Measurements from ENCODE around the gene THSD4. TPM values are rescaled to one million over a fixed set of nuclear protein-coding genes. Genes with fewer than 3 reads are reported as not detected.
"Not testable (repeated sequence)": the region's sequence is repeated elsewhere in the genome, so short reads cannot be mapped to it uniquely, and the experiment has no call there.

The THSD4 gene
- polyA plus RNA-seq, 1 donor from 2014 or later, result 0.46 TPM

- Histone ChIP-seq H3K9me3 (ENCODE audit: low read length) (no peaks in the 10 kb centered on the region), H3K27me3 (ENCODE audit: insufficient read depth, low read depth, low read length) (no peaks in the 10 kb centered on the region), H3K9me2 (ENCODE audit: insufficient read depth, low read length) (no peaks in the 10 kb centered on the region), H3K79me2 (replicated peaks; ENCODE audit: insufficient read depth, low read length) (no peaks in the 10 kb centered on the region), H3K9ac (ENCODE audit: low read length) (no peak overlapping the region), H3K4me3 (ENCODE audit: low read length) (no peak overlapping the region), H3K36me3 (ENCODE audit: insufficient read depth, low read length) (no peaks in the 10 kb centered on the region), H3K27ac (ENCODE audit: low read length) (no peak overlapping the region), H2AFZ (ENCODE audit: low read depth, low read length) (no peak overlapping the region), H3F3A (ENCODE audit: insufficient read depth, low read length, poor library complexity, severe bottlenecking) (no peaks in the 10 kb centered on the region), H3K4me2 (ENCODE audit: low read length) (no peak overlapping the region), H4K20me1 (ENCODE audit: insufficient read depth) (no peaks in the 10 kb centered on the region)
- TF ChIP-seq CTCF (IDR thresholded peaks at IDR 0.05; ENCODE audit: poor library complexity, severe bottlenecking), result no peak
- no peak for TF ChIP-seq SMC3 (conservative IDR thresholded peaks at IDR 0.05; ENCODE audit: poor library complexity)
- no peak for TF ChIP-seq POLR2AphosphoS5 (IDR thresholded peaks at IDR 0.05)
- no peak for TF ChIP-seq REST (IDR thresholded peaks at IDR 0.05; ENCODE audit: borderline replicate concordance)
- no peak for TF ChIP-seq RAD21 (conservative IDR thresholded peaks at IDR 0.05)
- no peak for TF ChIP-seq MXI1 (conservative IDR thresholded peaks at IDR 0.05; ENCODE audit: poor library complexity, severe bottlenecking)
- no peak for TF ChIP-seq TAF1 (IDR thresholded peaks at IDR 0.05; ENCODE audit: low read depth)
- TF ChIP-seq EP300 (conservative IDR thresholded peaks at IDR 0.05; ENCODE audit: poor library complexity, severe bottlenecking), result no peak
- no peak for TF ChIP-seq EZH2 (IDR thresholded peaks at IDR 0.05; ENCODE audit: borderline replicate concordance, insufficient read depth, low read length, poor library complexity, severe bottlenecking)
Measured at GRCh38 chr15:71160976-71161375, 45.7 kb downstream of the THSD4 start.

- Histone ChIP-seq H3K79me2 (replicated peaks; ENCODE audit: insufficient read depth, low read length) (no peaks in the 10 kb centered on the region), H4K20me1 (ENCODE audit: insufficient read depth) (no peaks in the 10 kb centered on the region), H3K4me3 (ENCODE audit: low read length) (no peak overlapping the region), H2AFZ (ENCODE audit: low read depth, low read length) (no peak overlapping the region), H3K36me3 (ENCODE audit: insufficient read depth, low read length) (no peaks in the 10 kb centered on the region), H3K9me2 (ENCODE audit: insufficient read depth, low read length) (no peaks in the 10 kb centered on the region), H3K9ac (ENCODE audit: low read length) (no peak overlapping the region), H3K27ac (ENCODE audit: low read length) (no peak overlapping the region), H3K27me3 (ENCODE audit: insufficient read depth, low read depth, low read length) (no peaks in the 10 kb centered on the region), H3F3A (ENCODE audit: insufficient read depth, low read length, poor library complexity, severe bottlenecking) (no peaks in the 10 kb centered on the region), H3K4me2 (ENCODE audit: low read length) (no peak overlapping the region), H3K9me3 (ENCODE audit: low read length) (no peaks in the 10 kb centered on the region)
- TF ChIP-seq SMC3 (conservative IDR thresholded peaks at IDR 0.05; ENCODE audit: poor library complexity), result no peak
- no peak for TF ChIP-seq EZH2 (IDR thresholded peaks at IDR 0.05; ENCODE audit: borderline replicate concordance, insufficient read depth, low read length, poor library complexity, severe bottlenecking)
- no peak for TF ChIP-seq EP300 (conservative IDR thresholded peaks at IDR 0.05; ENCODE audit: poor library complexity, severe bottlenecking)
- TF ChIP-seq POLR2AphosphoS5 (IDR thresholded peaks at IDR 0.05), result no peak
Measured at GRCh38 chr15:71162309-71162708, 47.0 kb downstream of the THSD4 start.

- H3K9me3 ChIP-seq (ENCODE audit: low read length); H4K20me1 ChIP-seq (ENCODE audit: insufficient read depth); H3K9me2 ChIP-seq (ENCODE audit: insufficient read depth, low read length); H3K4me2 ChIP-seq (ENCODE audit: low read length); H3K79me2 ChIP-seq (replicated peaks; ENCODE audit: insufficient read depth, low read length); H3K27ac ChIP-seq (ENCODE audit: low read length); H2AFZ ChIP-seq (ENCODE audit: low read depth, low read length); H3K36me3 ChIP-seq (ENCODE audit: insufficient read depth, low read length); H3K4me3 ChIP-seq (ENCODE audit: low read length); H3K9ac ChIP-seq (ENCODE audit: low read length); H3F3A ChIP-seq (ENCODE audit: insufficient read depth, low read length, poor library complexity, severe bottlenecking); H3K27me3 ChIP-seq (ENCODE audit: insufficient read depth, low read depth, low read length): not testable (repeated sequence)
Measured at GRCh38 chr15:71164606-71165005, 49.3 kb downstream of the THSD4 start.

Measured in neural cell (in vitro differentiated cells).